ENCODE data around the gene IFITM5. TPM values are rescaled to one million over a fixed set of nuclear protein-coding genes. Genes with fewer than 3 reads are reported as not detected.

The IFITM5 gene
- total and polyA plus RNA-seq, 2 donors (not counting 1 experiment from before 2014, with no cell fraction given): not detected

GRCh38 chr11:285894-286220, 13.5 kb downstream of the IFITM5 start:
- Histone ChIP-seq H3K36me3 (replicated peaks in 1 of 2; ENCODE audit: control extremely low read depth in 1 of 2, control insufficient read depth in 1 of 2, extremely low read depth in 1 of 2, insufficient read depth in 2 of 2, low read length in 1 of 2) (no peaks in the 10 kb centered on the region), H2AFZ (ENCODE audit: insufficient read depth, low read depth, low read length, poor library complexity, severe bottlenecking) (no peak overlapping the region), H3K27ac (ENCODE audit: low read length in 2 of 2) (no peak overlapping the region), H3K4me3 (ENCODE audit: control extremely low read depth in 1 of 5, extremely low read depth in 1 of 5, insufficient read depth in 1 of 5, low read depth in 2 of 5, low read length in 4 of 5) (no peak overlapping the region), H3K27me3 (replicated peaks in 1 of 4; ENCODE audit: control extremely low read depth in 1 of 4, control insufficient read depth in 3 of 4, insufficient read depth in 4 of 4, low read length in 3 of 4) (peaks cover 0 to 49% (median 21%) of the 10 kb centered on the region in 4 experiments), H4K20me1 (ENCODE audit: control insufficient read depth, insufficient read depth, low read length, poor library complexity, severe bottlenecking) (peaks cover 5% of the 10 kb centered on the region), H3K4me1 (ENCODE audit: control insufficient read depth in 2 of 2, insufficient read depth in 2 of 2, low read length in 2 of 2) (peaks cover 34 to 44% of the 10 kb centered on the region in 2 donors), H3K9ac (ENCODE audit: low read length) (no peak overlapping the region), H3K79me2 (ENCODE audit: control insufficient read depth, insufficient read depth, low read length) (peaks cover 8% of the 10 kb centered on the region), H3K4me2 (replicated peaks; ENCODE audit: low read depth, low read length, poor library complexity, severe bottlenecking) (no peak overlapping the region), H3K9me3 (ENCODE audit: control extremely low read depth in 1 of 3, control insufficient read depth in 2 of 3, insufficient read depth in 1 of 3, low read length in 2 of 3) (peaks cover 0 to 15% (median 0%) of the 10 kb centered on the region in 3 donors)
- TF ChIP-seq, protein P1, sequence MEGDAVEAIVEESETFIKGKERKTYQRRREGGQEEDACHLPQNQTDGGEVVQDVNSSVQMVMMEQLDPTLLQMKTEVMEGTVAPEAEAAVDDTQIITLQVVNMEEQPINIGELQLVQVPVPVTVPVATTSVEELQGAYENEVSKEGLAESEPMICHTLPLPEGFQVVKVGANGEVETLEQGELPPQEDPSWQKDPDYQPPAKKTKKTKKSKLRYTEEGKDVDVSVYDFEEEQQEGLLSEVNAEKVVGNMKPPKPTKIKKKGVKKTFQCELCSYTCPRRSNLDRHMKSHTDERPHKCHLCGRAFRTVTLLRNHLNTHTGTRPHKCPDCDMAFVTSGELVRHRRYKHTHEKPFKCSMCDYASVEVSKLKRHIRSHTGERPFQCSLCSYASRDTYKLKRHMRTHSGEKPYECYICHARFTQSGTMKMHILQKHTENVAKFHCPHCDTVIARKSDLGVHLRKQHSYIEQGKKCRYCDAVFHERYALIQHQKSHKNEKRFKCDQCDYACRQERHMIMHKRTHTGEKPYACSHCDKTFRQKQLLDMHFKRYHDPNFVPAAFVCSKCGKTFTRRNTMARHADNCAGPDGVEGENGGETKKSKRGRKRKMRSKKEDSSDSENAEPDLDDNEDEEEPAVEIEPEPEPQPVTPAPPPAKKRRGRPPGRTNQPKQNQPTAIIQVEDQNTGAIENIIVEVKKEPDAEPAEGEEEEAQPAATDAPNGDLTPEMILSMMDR (IDR thresholded peaks at IDR 0.05): no peak
- TF ChIP-seq EZH2 (IDR thresholded peaks at IDR 0.05; ENCODE audit: borderline replicate concordance, insufficient read depth, low read depth, low read length, poor library complexity, severe bottlenecking): no peak
- POLR2A ChIA-PET: no interaction called here
- intact Hi-C loops (cut with micrococcal nuclease): loop anchor here (5.0 kb wide), 1 partner anchor 49 kb away; the partner anchor contains the start of genes PSMD13 and SIRT3
- no peak for DNase-seq
- H3K9me3 Mint-ChIP-seq (ENCODE audit: insufficient read depth): no peaks in the 10 kb centered on the region
- WGBS (ENCODE audit: insufficient coverage): 95% methylated on average over 8 of the region's 8 CpGs
- H3K4me1 Mint-ChIP-seq: peaks cover 39% of the 10 kb centered on the region
- H3K27ac Mint-ChIP-seq: no peak overlapping the region
- peaks cover 35% of the 10 kb centered on the region for H3K27me3 Mint-ChIP-seq
- H3K4me3 Mint-ChIP-seq: no peak overlapping the region
- no peak for ATAC-seq (ENCODE audit: low read depth)
- CTCF ChIA-PET: no interaction called here

DNA sequence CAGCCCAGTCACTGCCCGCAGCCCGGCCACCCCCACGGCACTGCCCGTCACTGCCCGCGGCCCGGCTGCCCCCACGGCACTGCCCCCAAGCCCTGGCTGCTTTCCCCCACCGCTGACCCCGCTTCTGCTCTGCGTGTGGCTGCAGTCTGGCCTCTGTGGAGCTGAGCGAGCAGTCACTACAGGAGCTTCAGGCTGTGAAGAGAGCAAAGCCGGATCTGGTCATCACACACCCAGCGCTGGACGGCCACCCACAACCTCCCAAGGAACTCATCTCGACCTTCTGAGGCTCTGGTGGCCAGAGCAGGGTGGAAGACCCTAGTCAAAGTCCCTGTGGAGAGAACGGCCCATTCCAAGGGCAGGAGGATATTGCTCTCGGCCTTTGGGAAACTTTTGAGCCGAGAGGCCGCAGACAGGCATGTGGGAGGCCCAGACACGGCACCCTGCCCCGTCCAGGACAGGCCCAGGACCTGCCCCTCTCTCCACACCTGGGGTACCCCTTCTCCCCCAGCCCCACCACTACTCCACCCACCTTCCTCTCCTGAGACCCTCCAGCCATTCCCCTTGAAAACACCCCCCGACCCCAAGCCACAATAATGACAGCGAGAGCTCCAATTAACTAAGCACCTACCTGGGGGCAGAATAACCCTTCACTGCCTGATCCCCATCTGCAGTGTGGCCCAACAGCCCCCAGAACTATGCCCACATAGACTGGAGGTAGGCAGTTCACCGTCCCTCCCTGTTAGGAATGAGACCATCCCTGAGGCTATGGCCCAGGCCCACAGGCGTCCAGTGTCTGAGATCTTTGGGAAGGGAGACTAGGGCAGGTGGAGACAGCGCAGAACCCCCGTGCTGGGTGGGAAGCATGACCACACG, 14.1 kb downstream of the IFITM5 start:
- Histone ChIP-seq H3K27ac (ENCODE audit: low read length in 2 of 2) (no peak overlapping the region), H3K79me2 (ENCODE audit: control insufficient read depth, insufficient read depth, low read length) (peaks cover 8% of the 10 kb centered on the region), H3K4me2 (replicated peaks; ENCODE audit: low read depth, low read length, poor library complexity, severe bottlenecking) (no peak overlapping the region), H3K4me3 (ENCODE audit: control extremely low read depth in 1 of 5, extremely low read depth in 1 of 5, insufficient read depth in 1 of 5, low read depth in 2 of 5, low read length in 4 of 5) (no peak overlapping the region), H2AFZ (ENCODE audit: insufficient read depth, low read depth, low read length, poor library complexity, severe bottlenecking) (no peak overlapping the region), H3K9me3 (ENCODE audit: control extremely low read depth in 1 of 3, control insufficient read depth in 2 of 3, insufficient read depth in 1 of 3, low read length in 2 of 3) (peaks cover 0 to 18% (median 0%) of the 10 kb centered on the region in 3 donors), H4K20me1 (ENCODE audit: control insufficient read depth, insufficient read depth, low read length, poor library complexity, severe bottlenecking) (peaks cover 5% of the 10 kb centered on the region), H3K36me3 (replicated peaks in 1 of 2; ENCODE audit: control extremely low read depth in 1 of 2, control insufficient read depth in 1 of 2, extremely low read depth in 1 of 2, insufficient read depth in 2 of 2, low read length in 1 of 2) (no peaks in the 10 kb centered on the region), H3K9ac (ENCODE audit: low read length) (no peak overlapping the region), H3K4me1 (ENCODE audit: control insufficient read depth in 2 of 2, insufficient read depth in 2 of 2, low read length in 2 of 2) (peaks cover 40 to 46% of the 10 kb centered on the region in 2 donors), H3K27me3 (replicated peaks in 1 of 4; ENCODE audit: control extremely low read depth in 1 of 4, control insufficient read depth in 3 of 4, insufficient read depth in 4 of 4, low read length in 3 of 4) (peaks cover 0 to 52% (median 23%) of the 10 kb centered on the region in 4 experiments)
- no peak for DNase-seq
- ChIA-PET POLR2A (no interaction called here), CTCF (interaction anchor here (3.3 kb wide), 1 partner anchor 34 kb away, joined by 19 read pairs; no protein-coding TSS in a partner anchor)
- ATAC-seq (ENCODE audit: low read depth): no peak
- Mint-ChIP-seq H3K27ac (no peak overlapping the region), H3K4me1 (peaks cover 42% of the 10 kb centered on the region), H3K27me3 (peaks cover 35% of the 10 kb centered on the region), H3K9me3 (ENCODE audit: insufficient read depth) (no peaks in the 10 kb centered on the region), H3K4me3 (no peak overlapping the region)
- intact Hi-C loops (cut with micrococcal nuclease): loop anchor here (5.0 kb wide), 1 partner anchor 48 kb away; the partner anchor contains the start of genes PSMD13 and SIRT3
- TF ChIP-seq, protein P1 (IDR thresholded peaks at IDR 0.05): no peak
- TF ChIP-seq EZH2 (IDR thresholded peaks at IDR 0.05; ENCODE audit: borderline replicate concordance, insufficient read depth, low read depth, low read length, poor library complexity, severe bottlenecking): no peak
- 94% methylated on average over 28 of the region's 29 CpGs for WGBS (ENCODE audit: insufficient coverage)
